Spleen (tissue), 7 donors: Measurements from ENCODE around the gene BACE2.

Experiments
- CTCF ChIP-seq, 11 experiments: fragments of 200-600 bp in 7 of 11; fragments of 450-650 bp in 4 of 11; sonication (generic) in 4 of 11; IDR thresholded peaks in 8 of 11; conservative IDR thresholded peaks in 3 of 11; 1 replicate in 7 of 11; 2 replicates in 4 of 11; pipeline versions ENCODE4 v1.4.0 to v1.8.0; 2016 to 2021; ENCODE audit warnings: antibody characterized with exemption in 11 of 11, inconsistent platforms in 4 of 11, mild to moderate bottlenecking in 1 of 11
- POLR2A ChIP-seq, 3 donors: fragments of 450-650 bp; IDR thresholded peaks; one replicate each; pipeline ENCODE4 v1.5.1; 2017; ENCODE audit warnings: antibody characterized with exemption in 3 of 3, mild to moderate bottlenecking in 1 of 3
- POLR2AphosphoS5 ChIP-seq, 3 donors: sonication (generic); formaldehyde crosslinking; IDR thresholded peaks; one replicate each; pipeline ENCODE4 v1.5.1; 2017; ENCODE audit warnings: antibody characterized with exemption in 3 of 3
- donor health status: DM: no; HTN: no; CAD: no; lungs with moderate emphysema.
- donor health status: DM: no; HTN: no; CAD: no.
- donor health status: DM: no; HTN: no; CAD: no.

DNA sequence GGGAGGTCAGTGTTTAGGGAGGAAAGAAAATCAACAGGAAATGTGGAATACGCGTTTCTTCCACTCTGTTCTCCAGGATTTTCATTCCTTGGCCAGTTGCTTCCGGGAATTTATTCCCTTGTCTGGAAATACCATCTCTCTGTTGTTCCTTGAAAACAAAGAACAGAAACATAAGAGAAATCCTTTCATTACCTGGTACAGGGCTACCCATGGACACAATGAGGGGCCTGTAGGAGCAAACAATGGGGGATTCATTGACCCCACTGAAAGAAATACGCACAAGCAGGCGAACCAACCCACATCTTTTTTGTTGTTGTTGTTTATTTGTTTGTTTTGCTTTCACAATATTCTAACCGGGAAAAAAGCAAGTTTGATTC, 20.0 kb upstream of the BACE2 start:
- TF ChIP-seq CTCF (IDR thresholded peaks at IDR 0.05 in 8 of 11, conservative IDR thresholded peaks at IDR 0.05 in 3 of 11) (no peak), POLR2AphosphoS5 (IDR thresholded peaks at IDR 0.05) (no peak), POLR2A (IDR thresholded peaks at IDR 0.05) (no peak)
